Cardiac fibroblast (primary cell): ENCODE data around the gene CIAO2A.

Experiments used
- DNase-seq, 2 donors: peaks; one replicate each; pipeline versions ENCODE4 v3.0.0 to v3.0.0-alpha.2; 2010; ENCODE audit warnings: low read depth in 2 of 2
- H3K4me3 ChIP-seq, 2 donors: replicated peaks in 1 of 2; 1 replicate in 1 of 2; 2 replicates in 1 of 2; pipeline ENCODE4 v1.5.1; 2011; ENCODE audit warnings: low read depth in 2 of 2, low read length in 2 of 2, mild to moderate bottlenecking in 2 of 2, moderate library complexity in 1 of 2
- TF ChIP-seq, protein P1 (sequence below): IDR thresholded peaks from one replicate; pipeline ENCODE4 v1.5.1; 2011; ENCODE audit warnings: low read depth, mild to moderate bottlenecking, low read length, inconsistent platforms

Gene CIAO2A

GRCh38 chr15:64134345-64134829 lies 40.7 kb upstream of the CIAO2A start:
- TF ChIP-seq, protein P1, sequence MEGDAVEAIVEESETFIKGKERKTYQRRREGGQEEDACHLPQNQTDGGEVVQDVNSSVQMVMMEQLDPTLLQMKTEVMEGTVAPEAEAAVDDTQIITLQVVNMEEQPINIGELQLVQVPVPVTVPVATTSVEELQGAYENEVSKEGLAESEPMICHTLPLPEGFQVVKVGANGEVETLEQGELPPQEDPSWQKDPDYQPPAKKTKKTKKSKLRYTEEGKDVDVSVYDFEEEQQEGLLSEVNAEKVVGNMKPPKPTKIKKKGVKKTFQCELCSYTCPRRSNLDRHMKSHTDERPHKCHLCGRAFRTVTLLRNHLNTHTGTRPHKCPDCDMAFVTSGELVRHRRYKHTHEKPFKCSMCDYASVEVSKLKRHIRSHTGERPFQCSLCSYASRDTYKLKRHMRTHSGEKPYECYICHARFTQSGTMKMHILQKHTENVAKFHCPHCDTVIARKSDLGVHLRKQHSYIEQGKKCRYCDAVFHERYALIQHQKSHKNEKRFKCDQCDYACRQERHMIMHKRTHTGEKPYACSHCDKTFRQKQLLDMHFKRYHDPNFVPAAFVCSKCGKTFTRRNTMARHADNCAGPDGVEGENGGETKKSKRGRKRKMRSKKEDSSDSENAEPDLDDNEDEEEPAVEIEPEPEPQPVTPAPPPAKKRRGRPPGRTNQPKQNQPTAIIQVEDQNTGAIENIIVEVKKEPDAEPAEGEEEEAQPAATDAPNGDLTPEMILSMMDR = no peak
- H3K4me3 ChIP-seq = no peak overlapping the region
- DNase-seq = peak in 1 of 2 donors; percentile 73

GRCh38 chr15:64133623-64134344 lies 40.1 kb upstream of the CIAO2A start:
- no peak overlapping the region for H3K4me3 ChIP-seq
- no peak for DNase-seq
- TF ChIP-seq, protein P1 = no peak

DNA sequence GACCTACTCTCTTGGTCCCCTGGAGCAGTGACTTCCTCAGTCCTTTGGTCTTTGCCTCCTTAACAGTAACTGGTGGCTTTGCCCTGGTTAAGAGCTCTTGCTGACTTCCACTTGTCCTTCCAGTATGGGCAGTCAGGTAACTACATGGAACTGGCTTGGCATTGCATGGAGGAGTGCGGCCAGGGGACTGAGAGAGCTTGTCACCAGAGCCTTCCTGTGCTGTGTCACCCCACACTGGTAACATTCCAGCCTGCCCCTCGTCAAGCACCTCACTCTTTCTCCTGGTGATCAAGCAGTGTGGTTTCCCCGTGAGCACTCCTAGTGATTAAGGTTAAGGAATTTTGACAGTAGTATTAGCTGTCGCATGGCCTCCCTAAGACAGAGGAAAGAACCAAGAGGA lies 38.6 kb upstream of the CIAO2A start:
- DNase-seq = no peak
- TF ChIP-seq, protein P1 = no peak
- no peak overlapping the region for H3K4me3 ChIP-seq

GRCh38 chr15:64131547-64131946 lies 37.9 kb upstream of the CIAO2A start:
- no peak overlapping the region for H3K4me3 ChIP-seq
- DNase-seq = no peak
- TF ChIP-seq, protein P1 = no peak

DNA sequence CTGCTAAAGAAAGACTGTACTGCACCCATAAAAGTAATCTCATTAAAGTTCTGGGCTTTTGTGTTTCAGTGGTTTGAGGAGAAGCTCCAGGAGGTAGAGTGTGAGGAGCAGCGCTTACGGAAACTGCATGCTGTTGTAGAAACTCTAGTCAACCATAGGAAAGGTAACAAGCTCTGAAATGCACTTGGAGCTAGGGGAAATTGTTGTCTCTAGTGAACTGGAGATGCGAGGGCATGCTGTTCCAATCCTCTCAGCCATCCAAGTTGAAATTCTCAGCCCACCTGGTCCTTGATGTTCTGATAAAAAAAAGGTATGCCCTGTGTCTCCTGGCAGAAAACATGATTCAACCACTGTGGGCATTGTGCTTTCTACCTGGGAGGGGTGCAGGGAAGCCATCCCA lies 36.5 kb upstream of the CIAO2A start:
- DNase-seq = no peak
- H3K4me3 ChIP-seq = no peak overlapping the region
- TF ChIP-seq, protein P1 = no peak

- no peak for DNase-seq
- H3K4me3 ChIP-seq = no peak overlapping the region
- TF ChIP-seq, protein P1 = no peak
Observed at GRCh38 chr15:64127521-64128270, 34.1 kb upstream of the CIAO2A start.
